Heart right ventricle (tissue), 16 donors: ENCODE measurements around the gene ATF4. TPM values are rescaled to one million over a fixed set of nuclear protein-coding genes. Genes with fewer than 3 reads are reported as not detected.

ENCODE experiments used
- ATAC-seq, 8 donors: fragments of 200-7000 bp; cut with Tn5 transposase; one replicate each; pipeline ENCODE4 v1.9.1; 2020; ENCODE audit warnings: mild to moderate bottlenecking in 8 of 8, moderate library complexity in 8 of 8, moderate number of reproducible peaks in 1 of 8
- DNase-seq, 2 donors: peaks; one replicate each; pipeline ENCODE4 v3.0.0-alpha.2; 2020
- H3K27ac ChIP-seq, 10 donors: fragments of 200-600 bp; sonication (generic) in 2 of 10; one replicate each; pipeline versions ENCODE4 v1.5.0 to v1.8.0; 2020 to 2022; ENCODE audit warnings: mild to moderate bottlenecking in 3 of 10
- H3K27me3 ChIP-seq, 7 donors: fragments of 200-600 bp; one replicate each; pipeline ENCODE4 v1.8.0; 2021 to 2022; ENCODE audit warnings: mild to moderate bottlenecking in 2 of 7
- H3K36me3 ChIP-seq, 9 donors: fragments of 200-600 bp; sonication (generic) in 1 of 9; one replicate each; pipeline versions ENCODE4 v1.5.0 to v1.8.0; 2020 to 2022; ENCODE audit warnings: mild to moderate bottlenecking in 2 of 9
- H3K4me1 ChIP-seq, 9 donors: fragments of 200-600 bp; sonication (generic) in 1 of 9; one replicate each; pipeline versions ENCODE4 v1.5.0 to v1.8.0; 2020 to 2022; ENCODE audit warnings: mild to moderate bottlenecking in 4 of 9
- H3K4me3 ChIP-seq, 10 donors: fragments of 200-600 bp; sonication (generic) in 2 of 10; one replicate each; pipeline versions ENCODE4 v1.5.0 to v1.8.0; 2020 to 2022; ENCODE audit warnings: mild to moderate bottlenecking in 7 of 10, moderate library complexity in 2 of 10
- H3K9me3 ChIP-seq, 11 donors: fragments of 200-600 bp in 10 of 11; sonication (generic) in 2 of 11; one replicate each; pipeline versions ENCODE4 v1.5.0 to v1.8.0; 2013 to 2022; ENCODE audit warnings: mild to moderate bottlenecking in 2 of 11, control low read depth in 1 of 11, moderate library complexity in 1 of 11
- WGBS, 2 donors: extraction: QIAGEN DNeasy Blood & Tissue Kit; methylation state at CpG; one replicate each; pipeline ENCODE4 v1.1.7; 2013; ENCODE audit warnings: inconsistent platforms in 1 of 2; 5-methylcytosine and 5-hydroxymethylcytosine counted together
- intact Hi-C, 10 donors: fragments of 100-400 bp; cut with DNase I; formaldehyde crosslinking; loops; one replicate each; pipeline versions ENCODE4 v1.11.1 to v1.14.2; 2022
- polyA plus RNA-seq, 2 donors: library from polyadenylated mRNA; stranded (reverse); fragments of 200-250 nt; gene quantifications; one replicate each; pipeline ENCODE4 v1.2.3, GENCODE V29; 2013
- total RNA-seq, 10 donors: library from RNA; stranded (reverse); fragmentation: NEBNext Ultra II Directional in 3 of 10; extraction: Animal tissue kit (Norgen Biotek cat#: 25700) in 3 of 10; gene quantifications; one replicate each; pipeline versions ENCODE4 v1.2.1 to v1.2.4, GENCODE V29; 2021 to 2023
- TF ChIP-seq, protein P1 (sequence below), 9 donors: fragments of 200-600 bp; sonication (generic) in 2 of 9; IDR thresholded peaks; one replicate each; pipeline versions ENCODE4 v1.5.0 to v1.8.0; 2021 to 2022; ENCODE audit warnings: antibody characterized with exemption in 9 of 9, mild to moderate bottlenecking in 5 of 9, moderate library complexity in 1 of 9
- donor health status: Arrhythmogenic right ventricular cardiomyopathy.
- donor health status: ischemic (EF 13 %, LVEDD 7.1; RV severe dilation, severe dysfunction).
- donor health status: healthy with polysubstance abuse.
- donor health status: DM: no; HTN: yes; CAD: no.
- donor health status: DM: no; HTN: no; CAD: no.
- donor health status: ischemic (EF 25% LVEDD 6.9; RV normal size, moderate dysfunction).
- donor health status: ischemic (EF 25% LVEDD 5.7; RV mildly dilated, moderate dysfunction).
- donor health status: healthy.
- donor health status: DM: yes; HTN: yes; CAD: no.
- donor health status: Ischemic cardiomyopathy.
- donor health status: ischemic (EF 35%, LVEDD 5.7; RV mildly dilated, moderate dysfunction).
- donor health status: nonischemic (EF 11% LVEDD 7.7; RV severe dilation, severe dysfunction).
- donor health status: DM: yes; HTN: yes; CAD: no.
- donor health status: PGD.
- donor health status: ischemic (EF 29% LVEDD 5.4; RV normal size, mild dysfunction).
- donor health status: nonischemic (EF 23%, LVEDD 6.1; RV moderate dilation, normal function).

ATF4 gene
- total and polyA plus RNA-seq, 12 donors = 95.2 to 637 (median 161) TPM

DNA sequence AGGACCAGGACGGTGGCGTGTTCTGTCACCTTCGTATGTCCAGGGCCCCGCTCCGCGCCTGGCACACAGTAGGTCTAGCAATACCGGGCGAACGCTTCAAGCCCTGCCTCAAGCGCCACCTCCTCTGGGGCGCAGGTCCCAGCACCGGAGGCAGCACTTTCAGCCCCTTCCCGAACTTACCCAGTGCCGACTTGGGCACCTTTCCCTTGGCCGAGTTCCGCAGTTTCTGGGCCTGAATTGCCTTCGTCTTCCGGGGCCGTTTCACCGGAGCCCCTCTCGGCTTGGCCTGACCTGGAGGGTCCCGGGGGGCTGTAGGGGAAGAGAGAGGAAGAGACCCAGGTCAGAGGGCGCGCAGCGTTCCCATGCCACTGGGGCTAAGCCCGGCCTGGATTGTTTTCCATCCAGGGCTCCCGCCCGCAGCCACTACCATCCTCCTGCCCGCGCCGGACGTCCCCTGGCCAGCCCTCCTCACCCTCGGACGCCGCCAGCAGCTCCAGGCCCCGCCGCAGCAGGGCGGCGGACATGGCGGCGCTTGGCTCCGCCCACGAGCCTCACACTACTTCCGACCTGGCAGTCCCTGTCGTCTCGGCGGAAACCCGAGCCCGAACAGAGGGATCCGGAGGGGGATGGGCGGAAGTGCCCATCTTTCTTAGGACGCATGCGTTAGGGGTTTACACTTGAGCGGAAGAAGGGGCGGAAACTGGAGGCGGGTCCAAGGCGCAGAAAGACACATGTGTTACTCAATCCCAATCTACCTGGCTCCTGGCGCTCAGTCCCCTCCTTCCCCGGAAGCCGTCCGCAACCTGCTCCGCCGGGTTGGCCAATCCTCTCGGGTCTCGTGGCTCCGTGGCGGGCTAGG lies 12.1 kb downstream of the ATF4 start, which contains the start of gene RPS19BP1:
Gene RPS19BP1, minus strand, starts transcription at position 534 of the 859 bp plus-strand sequence. Its CDS starts 10 bp downstream, at position 524.
- TF ChIP-seq, protein P1, sequence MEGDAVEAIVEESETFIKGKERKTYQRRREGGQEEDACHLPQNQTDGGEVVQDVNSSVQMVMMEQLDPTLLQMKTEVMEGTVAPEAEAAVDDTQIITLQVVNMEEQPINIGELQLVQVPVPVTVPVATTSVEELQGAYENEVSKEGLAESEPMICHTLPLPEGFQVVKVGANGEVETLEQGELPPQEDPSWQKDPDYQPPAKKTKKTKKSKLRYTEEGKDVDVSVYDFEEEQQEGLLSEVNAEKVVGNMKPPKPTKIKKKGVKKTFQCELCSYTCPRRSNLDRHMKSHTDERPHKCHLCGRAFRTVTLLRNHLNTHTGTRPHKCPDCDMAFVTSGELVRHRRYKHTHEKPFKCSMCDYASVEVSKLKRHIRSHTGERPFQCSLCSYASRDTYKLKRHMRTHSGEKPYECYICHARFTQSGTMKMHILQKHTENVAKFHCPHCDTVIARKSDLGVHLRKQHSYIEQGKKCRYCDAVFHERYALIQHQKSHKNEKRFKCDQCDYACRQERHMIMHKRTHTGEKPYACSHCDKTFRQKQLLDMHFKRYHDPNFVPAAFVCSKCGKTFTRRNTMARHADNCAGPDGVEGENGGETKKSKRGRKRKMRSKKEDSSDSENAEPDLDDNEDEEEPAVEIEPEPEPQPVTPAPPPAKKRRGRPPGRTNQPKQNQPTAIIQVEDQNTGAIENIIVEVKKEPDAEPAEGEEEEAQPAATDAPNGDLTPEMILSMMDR (IDR thresholded peaks at IDR 0.05) = no peak
- intact Hi-C loops = loop anchor here in 7 of 10 donors (5.0 to 10.0 kb wide), 10 partner anchors 40 to 1112 kb away; partner anchors contain the start of genes ADSL (in 3 of the 7) and SYNGR1 (in 1 of the 7)
- peak within 1 kb of the TSS; percentile 67 to 88 (median 74) for H3K4me3 ChIP-seq
- 0 to 1% methylated on average over 67 of the region's 67 CpGs for WGBS, 2 donors
- peak; percentile 85 to 93 (median 90) for ATAC-seq
- H3K27ac ChIP-seq = peak within 1 kb of the TSS; percentile 88 to 98 (median 92)
- peaks cover 25 to 62% (median 47%) of the 10 kb centered on the region in 9 donors for H3K4me1 ChIP-seq
- H3K9me3 ChIP-seq = no peaks in the 10 kb centered on the region
- peak; percentile 98 to 99 for DNase-seq
- no peaks in the 10 kb centered on the region for H3K27me3 ChIP-seq
- H3K36me3 ChIP-seq = peaks cover 0 to 38% (median 0%) of the 10 kb centered on the region in 9 donors

DNA sequence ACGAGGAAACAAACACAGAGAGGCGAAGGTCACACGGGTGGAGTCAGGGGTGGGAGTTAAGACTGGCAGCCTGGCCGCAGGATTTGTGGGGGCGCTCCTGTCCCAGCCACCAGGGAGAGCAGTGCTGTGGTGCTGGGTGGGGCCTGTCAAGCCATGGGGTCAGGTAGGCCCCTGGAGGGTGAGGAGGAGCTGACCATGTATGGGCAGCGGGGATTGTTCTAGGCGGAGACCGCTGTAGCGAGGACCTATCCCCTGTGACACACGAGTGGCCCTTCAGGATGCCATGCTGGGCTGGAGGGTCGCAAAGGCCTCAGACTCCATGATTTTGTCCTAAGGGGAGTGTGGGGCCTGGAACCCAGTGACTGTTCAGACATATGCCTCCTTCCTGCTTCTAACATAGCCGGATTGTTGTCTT lies 13.7 kb downstream of the ATF4 start:
- Histone ChIP-seq H3K36me3 (peaks cover 0 to 22% (median 0%) of the 10 kb centered on the region in 9 donors), H3K9me3 (no peaks in the 10 kb centered on the region), H3K4me1 (peaks cover 14 to 46% (median 31%) of the 10 kb centered on the region in 9 donors), H3K27me3 (no peaks in the 10 kb centered on the region), H3K4me3 (no peak overlapping the region), H3K27ac (no peak overlapping the region)
- 82 to 86% methylated on average over 12 of the region's 12 CpGs for WGBS, 2 donors
- TF ChIP-seq, protein P1 (IDR thresholded peaks at IDR 0.05) = no peak
- ATAC-seq (no peak), DNase-seq (no peak)
- intact Hi-C loops = loop anchor here in 7 of 10 donors (1.0 to 10.0 kb wide), 15 partner anchors 42 to 1111 kb away; partner anchors contain the start of genes ADSL (in 3 of the 7) and SYNGR1 (in 1 of the 7)

DNA sequence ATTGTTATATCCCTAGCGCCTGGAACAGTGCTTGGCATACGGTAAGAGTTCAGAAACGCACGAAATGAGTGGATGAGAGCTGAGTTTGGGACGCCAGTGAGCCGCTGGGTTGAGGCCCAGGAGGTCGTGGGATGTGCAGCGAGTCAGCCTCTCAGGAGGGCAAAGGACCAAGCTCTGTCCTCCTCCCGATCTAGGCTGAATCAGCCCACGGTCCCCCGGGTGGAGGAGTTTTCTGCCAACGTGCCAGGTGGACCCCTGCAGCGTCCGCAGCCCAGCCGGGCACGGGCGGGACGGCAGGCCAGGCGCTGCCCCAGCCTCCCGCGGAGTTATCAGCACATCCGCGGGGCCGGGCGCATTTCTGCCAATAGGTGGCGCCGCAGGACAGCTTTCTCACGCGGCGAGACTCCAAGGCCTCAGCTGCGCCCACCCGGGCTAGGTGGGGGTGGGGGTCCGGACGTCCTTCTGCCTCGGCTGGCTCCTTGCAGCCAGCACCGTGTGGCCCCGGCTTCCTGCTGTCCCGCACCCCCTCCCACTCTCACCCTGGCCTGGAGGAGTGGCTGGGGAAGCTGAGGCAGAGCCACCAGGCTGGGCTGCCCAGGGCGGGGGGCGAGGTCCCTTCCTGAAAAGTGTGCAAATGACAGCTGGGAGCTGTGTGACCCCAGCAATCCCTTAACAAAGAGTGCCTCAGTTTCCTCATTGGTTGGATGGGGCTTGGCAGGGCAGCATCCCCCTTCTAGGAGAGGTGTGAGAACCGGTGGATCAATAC lies 14.4 kb downstream of the ATF4 start:
- Histone ChIP-seq H3K4me3 (peak overlapping the region in 1 of 10 donors; percentile 13), H3K9me3 (no peaks in the 10 kb centered on the region), H3K27ac (peak overlapping the region in 1 of 10 donors; percentile 11), H3K27me3 (no peaks in the 10 kb centered on the region), H3K4me1 (peaks cover 11 to 40% (median 24%) of the 10 kb centered on the region in 9 donors), H3K36me3 (peaks cover 0 to 15% (median 0%) of the 10 kb centered on the region in 9 donors)
- ATAC-seq = peak; percentile 32 to 52 (median 41)
- WGBS, 2 donors = 7 to 8% methylated on average over 37 to 41 of the region's 41 CpGs
- intact Hi-C loops = loop anchor here in 9 of 10 donors (1.0 to 10.0 kb wide), 15 partner anchors 42 to 1110 kb away; partner anchors contain the start of genes ADSL (in 5 of the 9) and SYNGR1 (in 1 of the 9)
- peak; percentile 81 to 87 for DNase-seq
- TF ChIP-seq, protein P1 (IDR thresholded peaks at IDR 0.05) = peak; percentile 32 to 98 (median 94)

DNA sequence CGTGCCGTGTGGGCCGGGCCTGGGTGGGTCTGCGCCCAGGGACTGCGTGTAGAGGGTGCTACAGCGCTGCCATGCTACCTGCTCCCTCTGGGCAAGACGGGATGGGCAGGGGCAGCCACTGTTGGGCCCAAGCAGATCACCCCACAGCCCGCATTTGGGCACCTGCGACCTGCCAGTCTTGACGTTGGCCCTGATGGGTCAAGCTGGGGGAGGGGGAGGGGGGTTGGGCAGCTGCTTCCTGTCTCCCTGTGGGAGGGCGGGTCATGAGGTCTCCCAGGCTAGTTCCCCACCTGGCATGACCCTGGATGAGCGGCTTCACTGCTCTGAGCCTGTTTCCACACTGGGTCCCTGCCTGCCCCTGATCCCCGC lies 15.0 kb downstream of the ATF4 start:
- H3K4me3 ChIP-seq = no peak overlapping the region
- H3K27ac ChIP-seq = no peak overlapping the region
- peaks cover 11 to 34% (median 19%) of the 10 kb centered on the region in 9 donors for H3K4me1 ChIP-seq
- no peak for ATAC-seq
- H3K27me3 ChIP-seq = no peaks in the 10 kb centered on the region
- TF ChIP-seq, protein P1 (IDR thresholded peaks at IDR 0.05) = no peak
- 42% methylated on average over 13 of the region's 13 CpGs for WGBS, 2 donors
- no peaks in the 10 kb centered on the region for H3K9me3 ChIP-seq
- intact Hi-C loops = loop anchor here in 7 of 10 donors (2.0 to 10.0 kb wide), 10 partner anchors 487 to 1109 kb away; partner anchors contain the start of gene ADSL (in 3 of the 7)
- H3K36me3 ChIP-seq = peaks cover 0 to 10% (median 0%) of the 10 kb centered on the region in 9 donors
- no peak for DNase-seq
